Liver (tissue), 3 donors: ENCODE data around the gene RAVER2.

Source experiments
- CTCF ChIP-seq: fragments of 150-350 bp; IDR thresholded peaks from 2 replicates; pipeline ENCODE4 v1.5.1; 2017; ENCODE audit warnings: improper control_type of control experiment, low read depth, low read length; ENCODE audit not compliant: missing input control
- FOXA2 ChIP-seq: IDR thresholded peaks from 2 replicates; pipeline ENCODE4 v1.6.1; 2016; ENCODE audit warnings: antibody characterized with exemption
- JUND ChIP-seq, 2 donors: IDR thresholded peaks; 2 replicates each; pipeline ENCODE4 v1.6.1; 2016; ENCODE audit warnings: antibody characterized with exemption in 2 of 2
- MAX ChIP-seq: IDR thresholded peaks from 2 replicates; pipeline ENCODE4 v1.6.1; 2016; ENCODE audit warnings: antibody characterized with exemption
- RAD21 ChIP-seq, 2 donors: IDR thresholded peaks; 2 replicates each; pipeline ENCODE4 v1.6.1; 2016; ENCODE audit warnings: antibody characterized with exemption in 2 of 2, mild to moderate bottlenecking in 2 of 2
- REST ChIP-seq: IDR thresholded peaks from 2 replicates; pipeline ENCODE4 v1.6.1; 2016; ENCODE audit warnings: antibody characterized with exemption, mild to moderate bottlenecking
- SP1 ChIP-seq: IDR thresholded peaks from 2 replicates; pipeline ENCODE4 v1.6.1; 2018; ENCODE audit warnings: antibody characterized with exemption, mild to moderate bottlenecking
- TAF1 ChIP-seq: conservative IDR thresholded peaks from 2 replicates; pipeline ENCODE4 v1.6.1; 2016; ENCODE audit warnings: antibody characterized with exemption, mild to moderate bottlenecking
- YY1 ChIP-seq: IDR thresholded peaks from 2 replicates; pipeline ENCODE4 v1.6.1; 2016; ENCODE audit warnings: antibody characterized with exemption, mild to moderate bottlenecking
- donor health status: healthy.
- donor health status: healthy.

- no peak for TF ChIP-seq CTCF
- TF ChIP-seq JUND (IDR thresholded peaks at IDR 0.05) = no peak
- no peak for TF ChIP-seq REST
- no peak for TF ChIP-seq MAX
- TF ChIP-seq RAD21 (IDR thresholded peaks at IDR 0.05) = no peak
- TF ChIP-seq TAF1 = no peak
- no peak for TF ChIP-seq YY1
- TF ChIP-seq FOXA2 = no peak
- TF ChIP-seq SP1 = no peak
Observed at GRCh38 chr1:64745986-64746940, 1.4 kb downstream of the RAVER2 start.
